GM12878 (cell line): ENCODE data around the gene ZNF710. TPM values are rescaled to one million over a fixed set of nuclear protein-coding genes. Genes with fewer than 3 reads are reported as not detected.

Experiments
- ATAC-seq: fragments of 200-7000 bp; cut with Tn5 transposase; 3 replicates; pipeline ENCODE4 v1.9.1; 2020; ENCODE audit warnings: mild to moderate bottlenecking, moderate library complexity
- BruUV-seq: library from RNA; stranded (reverse); fragments of 400-500 nt; replicated peaks from 2 replicates; lab custom pipeline; 2021; lab: Mats Ljungman, UMichigan
- CTCF ChIA-PET: fragments of 300-600 bp; sonication (Branson Sonifier 250); formaldehyde crosslinking; extraction: SDS; loops from one replicate; lab custom pipeline; 2021; ENCODE audit warnings: inconsistent platforms; lab: Yijun Ruan, JAX
- POLR2A ChIA-PET: fragments of 350-600 bp; formaldehyde crosslinking; extraction: SDS; loops from one replicate; lab custom pipeline; 2021; ENCODE audit warnings: inconsistent platforms; lab: Charles Lee
- RAD21 ChIA-PET: fragments of 300-600 bp; sonication (Branson Sonifier 250); formaldehyde crosslinking; loops from one replicate; lab custom pipeline; 2023; ENCODE audit warnings: antibody characterized with exemption; ENCODE audit not compliant: unreplicated experiment; lab: Charles Lee
- SMC1A ChIA-PET: fragments of 300-600 bp; sonication (Branson Sonifier 250); formaldehyde crosslinking; loops from one replicate; lab custom pipeline; 2023; ENCODE audit not compliant: unreplicated experiment, uncharacterized antibody; lab: Charles Lee
- DNase-seq: peaks from one replicate; pipeline ENCODE4 v3.0.0-alpha.2; 2011; ENCODE audit warnings: low read depth, low spot score
- FAIRE-seq: peaks from 3 replicates; lab custom pipeline; 2011; peaks lifted over from hg19 to GRCh38; lab: Jason Lieb, UNC
- H2AFZ ChIP-seq: 2 replicates; pipeline ENCODE4 v1.6.0; 2011; ENCODE audit warnings: low read depth, low read length, control low read depth; ENCODE audit not compliant: control insufficient read depth
- H3K27ac ChIP-seq: 2 replicates; pipeline ENCODE4 v1.5.1; 2011; ENCODE audit warnings: control low read depth; ENCODE audit not compliant: control insufficient read depth, insufficient read depth
- H3K27me3 ChIP-seq, 2 experiments: replicated peaks in 1 of 2; 2 replicates each; pipeline versions ENCODE4 v1.6.0 to v1.6.1; 2011; ENCODE audit warnings: low read length in 1 of 2; ENCODE audit not compliant: control insufficient read depth in 2 of 2, insufficient read depth in 2 of 2
- H3K36me3 ChIP-seq, 2 experiments: 2 replicates each; pipeline ENCODE4 v1.5.1; 2011; ENCODE audit warnings: low read length in 1 of 2; ENCODE audit not compliant: control insufficient read depth in 2 of 2, insufficient read depth in 2 of 2
- H3K4me1 ChIP-seq: 2 replicates; pipeline ENCODE4 v1.6.1; 2011; ENCODE audit warnings: mild to moderate bottlenecking, low read length, moderate library complexity, mixed read lengths; ENCODE audit not compliant: control insufficient read depth, insufficient read depth
- H3K4me2 ChIP-seq: 2 replicates; pipeline ENCODE4 v1.6.0; 2011; ENCODE audit warnings: control low read depth; ENCODE audit not compliant: control insufficient read depth, insufficient read depth
- H3K4me3 ChIP-seq: fragments of 200-600 bp; sonication (generic); 2 replicates; pipeline ENCODE4 v1.5.1; 2016
- H3K79me2 ChIP-seq: 2 replicates; pipeline ENCODE4 v1.6.0; 2011; ENCODE audit warnings: low read length; ENCODE audit not compliant: control insufficient read depth, insufficient read depth
- H3K9ac ChIP-seq: 2 replicates; pipeline ENCODE4 v1.8.0; 2011; ENCODE audit warnings: low read length, control low read depth, mixed read lengths; ENCODE audit not compliant: control insufficient read depth, insufficient read depth
- H3K9me3 ChIP-seq: replicated peaks from 3 replicates; pipeline ENCODE4 v1.5.1; 2011; ENCODE audit warnings: mild to moderate bottlenecking, low read length; ENCODE audit not compliant: control insufficient read depth, insufficient read depth
- H4K20me1 ChIP-seq: 2 replicates; pipeline ENCODE4 v1.6.0; 2011; ENCODE audit not compliant: control insufficient read depth, insufficient read depth
- NFXL1 ChIP-seq: fragments of 450-650 bp; IDR thresholded peaks from 2 replicates; pipeline ENCODE4 v1.6.1; 2017; ENCODE audit warnings: antibody characterized with exemption, mild to moderate bottlenecking, borderline replicate concordance
- TARDBP ChIP-seq: IDR thresholded peaks from 2 replicates; pipeline ENCODE4 v1.6.1; 2016; ENCODE audit warnings: borderline replicate concordance
- WGBS: methylation state at CpG from one replicate; pipeline ENCODE4 v1.1.6; 2016; ENCODE audit warnings: low lambda C conversion rate; ENCODE audit not compliant: insufficient replicate concordance, insufficient coverage; ENCODE audit errors: missing lambda C conversion rate; 5-methylcytosine and 5-hydroxymethylcytosine counted together
- in situ Hi-C: fragments of 300-500 bp; cut with MboI; formaldehyde crosslinking; loops from 9 replicates; pipeline ENCODE4 v1.14.3; 2018; ENCODE audit warnings: mixed read lengths
- intact Hi-C: fragments of 100-400 bp; cut with micrococcal nuclease; formaldehyde crosslinking; loops from one replicate; pipeline ENCODE4 v1.14.2; 2022; ENCODE audit not compliant: unreplicated experiment
- polyA plus RNA-seq, 11 experiments: library from polyadenylated mRNA; depleted of rRNA in 4 of 11; unstranded in 6 of 11; stranded (reverse) in 5 of 11; fragments of >200 nt; fragmentation: Nextera tagmentation in 4 of 11; fragmentation: Illumina TruSeq in 1 of 11; extraction: Ambion mirVana in 4 of 11; extraction: Trizol in 1 of 11; gene quantifications; 1 replicate in 1 of 11; 2 replicates in 10 of 11; pipeline versions ENCODE4 v1.2.1 to v1.2.3, GENCODE V29; 2011 to 2016; ENCODE audit warnings: inconsistent platforms in 2 of 11, missing spikeins in 2 of 11, low read depth in 1 of 11
- total RNA-seq, 4 experiments: library from RNA; depleted of rRNA in 3 of 4; stranded (reverse); fragments of >200 nt in 3 of 4; fragmentation: Illumina TruSeq in 1 of 4; extraction: Trizol in 1 of 4; gene quantifications; 2 replicates each; pipeline versions ENCODE4 v1.2.1 to v1.2.3, GENCODE V29; 2013 to 2021
- TF ChIP-seq, protein P1 (sequence below): fragments of 450-650 bp; IDR thresholded peaks from 2 replicates; pipeline ENCODE4 v1.6.1; 2016; ENCODE audit warnings: mild to moderate bottlenecking
- TF ChIP-seq, protein P2 (sequence below): fragments of 450-650 bp; IDR thresholded peaks from 2 replicates; pipeline ENCODE4 v1.6.1; 2017; ENCODE audit warnings: mild to moderate bottlenecking, moderate library complexity

ZNF710 gene
- total and polyA plus RNA-seq, 10 of the 15 experiments (the other 5 are each of a cell fraction or from before 2014, with no cell fraction given), result 1.4 to 43.5 (median 9.8) TPM

DNA sequence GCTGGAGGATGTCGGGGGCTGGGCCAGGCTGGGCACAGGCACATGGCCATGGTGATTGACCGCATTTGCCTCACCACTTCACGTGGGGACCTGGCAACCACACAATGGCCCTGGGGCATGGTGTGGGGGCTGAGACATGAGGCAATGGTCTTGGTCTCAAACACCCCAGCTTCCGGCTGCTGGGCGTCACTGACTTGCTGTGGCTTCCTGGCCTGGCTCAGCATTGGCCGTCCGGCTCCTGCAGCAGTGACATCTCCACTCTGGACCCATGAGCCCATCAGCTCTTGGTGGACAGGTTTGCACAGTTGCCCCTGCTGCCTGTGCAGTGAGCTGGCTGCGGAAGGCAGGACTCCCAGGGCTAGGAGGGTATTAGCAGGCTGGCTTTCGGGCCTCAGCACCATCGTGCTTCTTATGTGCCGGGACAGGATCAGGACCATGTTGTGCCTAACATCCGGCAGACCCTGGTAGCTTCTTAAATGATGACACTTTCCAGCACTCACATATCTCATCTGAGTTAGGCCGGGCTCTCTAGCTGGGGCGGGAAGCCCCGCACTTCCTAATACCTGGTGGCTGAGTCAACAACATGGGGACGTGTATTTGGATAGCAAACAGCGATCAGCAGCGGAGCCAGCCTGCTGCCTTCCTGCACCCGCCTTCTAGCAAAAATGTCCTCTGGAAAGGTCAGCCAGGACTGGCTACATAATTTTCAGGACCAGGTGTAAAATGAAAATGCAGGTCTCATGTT is 34.1 kb downstream of the ZNF710 start:
- Histone ChIP-seq H3K9ac (no peak overlapping the region), H3K79me2 (peaks cover 74% of the 10 kb centered on the region), H3K4me3 (no peak overlapping the region), H3K36me3 (peaks cover 1 to 4% of the 10 kb centered on the region in 2 experiments), H3K27me3 (no peaks in the 10 kb centered on the region), H2AFZ (no peak overlapping the region), H3K4me2 (no peak overlapping the region), H3K9me3 (no peaks in the 10 kb centered on the region; the same call in 2 of the 3 replicates), H3K27ac (peak overlapping the region; percentile 55; the same call in 1 of the 2 replicates), H3K4me1 (peaks cover 71% of the 10 kb centered on the region), H4K20me1 (no peaks in the 10 kb centered on the region)
- DNase-seq (no peak), FAIRE-seq (no peak), ATAC-seq (no peak)
- intact Hi-C loops (loop anchor here (5.0 kb wide), 1 partner anchor 62 kb away; no protein-coding TSS in a partner anchor), in situ Hi-C loops (no loop called here)
- SMC1A ChIA-PET, result interaction anchor here (1.0 to 12.0 kb wide), 3 partner anchors 12 to 25 kb away, joined by 3 to 224 read pairs (median 3); partner anchors contain the start of gene ZNF710
- CTCF ChIA-PET, result no interaction called here
- WGBS, result 89% methylated on average over 19 of the region's 19 CpGs
- RAD21 ChIA-PET, result interaction anchor here (1.1 to 2.0 kb wide), 4 partner anchors 11 to 32 kb away, joined by 3 to 6 read pairs (median 4); no protein-coding TSS in a partner anchor
- TF ChIP-seq, protein P1, sequence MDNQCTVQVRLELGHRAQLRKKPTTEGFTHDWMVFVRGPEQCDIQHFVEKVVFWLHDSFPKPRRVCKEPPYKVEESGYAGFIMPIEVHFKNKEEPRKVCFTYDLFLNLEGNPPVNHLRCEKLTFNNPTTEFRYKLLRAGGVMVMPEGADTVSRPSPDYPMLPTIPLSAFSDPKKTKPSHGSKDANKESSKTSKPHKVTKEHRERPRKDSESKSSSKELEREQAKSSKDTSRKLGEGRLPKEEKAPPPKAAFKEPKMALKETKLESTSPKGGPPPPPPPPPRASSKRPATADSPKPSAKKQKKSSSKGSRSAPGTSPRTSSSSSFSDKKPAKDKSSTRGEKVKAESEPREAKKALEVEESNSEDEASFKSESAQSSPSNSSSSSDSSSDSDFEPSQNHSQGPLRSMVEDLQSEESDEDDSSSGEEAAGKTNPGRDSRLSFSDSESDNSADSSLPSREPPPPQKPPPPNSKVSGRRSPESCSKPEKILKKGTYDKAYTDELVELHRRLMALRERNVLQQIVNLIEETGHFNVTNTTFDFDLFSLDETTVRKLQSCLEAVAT, result peak; percentile 65; the same call in 1 of the 2 replicates
- TF ChIP-seq NFXL1 (no peak), TARDBP (no peak)
- TF ChIP-seq, protein P2, sequence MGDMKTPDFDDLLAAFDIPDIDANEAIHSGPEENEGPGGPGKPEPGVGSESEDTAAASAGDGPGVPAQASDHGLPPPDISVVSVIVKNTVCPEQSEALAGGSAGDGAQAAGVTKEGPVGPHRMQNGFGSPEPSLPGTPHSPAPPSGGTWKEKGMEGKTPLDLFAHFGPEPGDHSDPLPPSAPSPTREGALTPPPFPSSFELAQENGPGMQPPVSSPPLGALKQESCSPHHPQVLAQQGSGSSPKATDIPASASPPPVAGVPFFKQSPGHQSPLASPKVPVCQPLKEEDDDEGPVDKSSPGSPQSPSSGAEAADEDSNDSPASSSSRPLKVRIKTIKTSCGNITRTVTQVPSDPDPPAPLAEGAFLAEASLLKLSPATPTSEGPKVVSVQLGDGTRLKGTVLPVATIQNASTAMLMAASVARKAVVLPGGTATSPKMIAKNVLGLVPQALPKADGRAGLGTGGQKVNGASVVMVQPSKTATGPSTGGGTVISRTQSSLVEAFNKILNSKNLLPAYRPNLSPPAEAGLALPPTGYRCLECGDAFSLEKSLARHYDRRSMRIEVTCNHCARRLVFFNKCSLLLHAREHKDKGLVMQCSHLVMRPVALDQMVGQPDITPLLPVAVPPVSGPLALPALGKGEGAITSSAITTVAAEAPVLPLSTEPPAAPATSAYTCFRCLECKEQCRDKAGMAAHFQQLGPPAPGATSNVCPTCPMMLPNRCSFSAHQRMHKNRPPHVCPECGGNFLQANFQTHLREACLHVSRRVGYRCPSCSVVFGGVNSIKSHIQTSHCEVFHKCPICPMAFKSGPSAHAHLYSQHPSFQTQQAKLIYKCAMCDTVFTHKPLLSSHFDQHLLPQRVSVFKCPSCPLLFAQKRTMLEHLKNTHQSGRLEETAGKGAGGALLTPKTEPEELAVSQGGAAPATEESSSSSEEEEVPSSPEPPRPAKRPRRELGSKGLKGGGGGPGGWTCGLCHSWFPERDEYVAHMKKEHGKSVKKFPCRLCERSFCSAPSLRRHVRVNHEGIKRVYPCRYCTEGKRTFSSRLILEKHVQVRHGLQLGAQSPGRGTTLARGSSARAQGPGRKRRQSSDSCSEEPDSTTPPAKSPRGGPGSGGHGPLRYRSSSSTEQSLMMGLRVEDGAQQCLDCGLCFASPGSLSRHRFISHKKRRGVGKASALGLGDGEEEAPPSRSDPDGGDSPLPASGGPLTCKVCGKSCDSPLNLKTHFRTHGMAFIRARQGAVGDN, result 0 out of 2 replicates have a peak, but pooled peaks have one; percentile 33
- no TSS peak for BruUV-seq
- POLR2A ChIA-PET, result interaction anchor here (1.1 to 7.5 kb wide), 3 partner anchors 24 to 137 kb away, joined by 3 to 56 read pairs (median 4); no protein-coding TSS in a partner anchor
